Neural crest cell (in vitro differentiated cells): Measurements from ENCODE around the gene RS1. TPM values are rescaled to one million over a fixed set of nuclear protein-coding genes. Genes with fewer than 3 reads are reported as not detected.

ENCODE experiments used
- DNase-seq: peaks from one replicate; pipeline ENCODE4 v3.0.0; 2021; ENCODE audit warnings: low read depth, mixed read lengths, low spot score
- H3K27ac Mint-ChIP-seq: one replicate; pipeline ENCODE4 v1.8.0; 2021; ENCODE audit warnings: mild to moderate bottlenecking, mixed read lengths; ENCODE audit not compliant: unreplicated experiment
- H3K27me3 Mint-ChIP-seq: 2 replicates; pipeline ENCODE4 v1.8.0; 2021; ENCODE audit warnings: low read depth, mild to moderate bottlenecking, mixed read lengths
- H3K36me3 Mint-ChIP-seq: 2 replicates; pipeline ENCODE4 v1.8.0; 2021; ENCODE audit warnings: low read depth, mild to moderate bottlenecking, mixed read lengths
- H3K4me1 Mint-ChIP-seq: 2 replicates; pipeline ENCODE4 v1.8.0; 2021; ENCODE audit warnings: mixed read lengths
- H3K4me3 Mint-ChIP-seq: one replicate; pipeline ENCODE4 v1.8.0; 2021; ENCODE audit warnings: mild to moderate bottlenecking, mixed read lengths
- H3K9me3 Mint-ChIP-seq: 2 replicates; pipeline ENCODE4 v1.8.0; 2021; ENCODE audit warnings: mixed read lengths
- total RNA-seq: library from RNA; stranded (reverse); gene quantifications from 2 replicates; pipeline ENCODE4 v1.2.1, GENCODE V29; 2021
- TF ChIP-seq, protein P1 (sequence below): fragments of 200-600 bp; sonication (generic); conservative IDR thresholded peaks from 2 replicates; pipeline ENCODE4 v1.5.0; 2021; ENCODE audit warnings: antibody characterized with exemption, mild to moderate bottlenecking

Gene RS1
- total RNA-seq, 1 donor from 2014 or later = not detected

- Mint-ChIP-seq H3K9me3 (peaks cover 2% of the 10 kb centered on the region), H3K4me1 (peaks cover 3% of the 10 kb centered on the region), H3K27me3 (no peaks in the 10 kb centered on the region), H3K27ac (no peak overlapping the region), H3K36me3 (no peaks in the 10 kb centered on the region), H3K4me3 (no peak overlapping the region)
- TF ChIP-seq, protein P1, sequence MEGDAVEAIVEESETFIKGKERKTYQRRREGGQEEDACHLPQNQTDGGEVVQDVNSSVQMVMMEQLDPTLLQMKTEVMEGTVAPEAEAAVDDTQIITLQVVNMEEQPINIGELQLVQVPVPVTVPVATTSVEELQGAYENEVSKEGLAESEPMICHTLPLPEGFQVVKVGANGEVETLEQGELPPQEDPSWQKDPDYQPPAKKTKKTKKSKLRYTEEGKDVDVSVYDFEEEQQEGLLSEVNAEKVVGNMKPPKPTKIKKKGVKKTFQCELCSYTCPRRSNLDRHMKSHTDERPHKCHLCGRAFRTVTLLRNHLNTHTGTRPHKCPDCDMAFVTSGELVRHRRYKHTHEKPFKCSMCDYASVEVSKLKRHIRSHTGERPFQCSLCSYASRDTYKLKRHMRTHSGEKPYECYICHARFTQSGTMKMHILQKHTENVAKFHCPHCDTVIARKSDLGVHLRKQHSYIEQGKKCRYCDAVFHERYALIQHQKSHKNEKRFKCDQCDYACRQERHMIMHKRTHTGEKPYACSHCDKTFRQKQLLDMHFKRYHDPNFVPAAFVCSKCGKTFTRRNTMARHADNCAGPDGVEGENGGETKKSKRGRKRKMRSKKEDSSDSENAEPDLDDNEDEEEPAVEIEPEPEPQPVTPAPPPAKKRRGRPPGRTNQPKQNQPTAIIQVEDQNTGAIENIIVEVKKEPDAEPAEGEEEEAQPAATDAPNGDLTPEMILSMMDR = no peak
- no peak for DNase-seq
Observed at GRCh38 chrX:18702362-18703195, 30.7 kb upstream of the RS1 start.

- no peaks in the 10 kb centered on the region for H3K36me3 Mint-ChIP-seq
- no peak overlapping the region for H3K27ac Mint-ChIP-seq
- no peaks in the 10 kb centered on the region for H3K27me3 Mint-ChIP-seq
- TF ChIP-seq, protein P1 = no peak
- no peak for DNase-seq
- peaks cover 3% of the 10 kb centered on the region for H3K4me1 Mint-ChIP-seq
- no peak overlapping the region for H3K4me3 Mint-ChIP-seq
- peaks cover 2% of the 10 kb centered on the region for H3K9me3 Mint-ChIP-seq
Observed at GRCh38 chrX:18701621-18702361, 29.9 kb upstream of the RS1 start.

DNA sequence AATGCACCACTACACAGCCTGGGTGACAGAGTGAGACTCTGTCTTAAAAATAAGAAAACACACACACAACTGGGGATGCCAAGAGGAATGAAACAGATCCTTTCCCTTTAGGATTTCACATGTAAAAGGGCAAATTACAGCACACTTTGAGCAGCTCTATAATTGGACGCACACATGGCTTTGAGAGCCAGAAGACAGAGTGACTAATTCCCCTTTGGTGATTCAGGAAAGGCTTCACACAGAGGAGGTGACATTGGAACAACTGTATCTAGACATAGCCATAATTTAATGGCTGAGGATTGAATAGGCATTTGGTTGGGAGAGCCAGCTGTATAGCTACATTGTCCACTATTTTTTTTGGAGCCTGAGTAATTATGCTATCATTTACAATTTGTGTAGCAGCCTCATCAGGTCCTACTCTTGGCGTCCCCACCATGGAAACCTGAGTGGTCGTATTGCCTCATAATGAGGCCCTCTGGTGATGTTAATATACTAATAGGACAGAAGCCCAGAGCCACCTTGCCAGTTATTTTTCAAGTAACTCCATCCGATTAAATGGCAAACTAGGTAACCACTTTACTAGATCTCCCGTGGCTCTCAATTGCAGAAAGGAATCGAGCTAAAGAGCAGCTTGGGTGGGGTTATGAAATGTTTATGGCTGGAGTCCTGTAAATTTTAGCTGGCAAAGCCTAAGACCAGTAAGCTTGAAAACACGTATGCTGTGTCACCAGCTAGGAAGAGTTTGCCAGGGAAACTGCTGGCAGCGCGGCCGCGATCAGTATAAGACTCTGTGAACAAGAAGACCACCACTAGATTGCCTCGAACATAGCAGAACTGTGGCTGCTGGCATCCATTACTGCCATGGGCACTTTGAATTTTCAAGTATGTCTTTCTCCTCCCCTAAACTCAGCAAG lies 27.1 kb upstream of the RS1 start:
- H3K27me3 Mint-ChIP-seq = no peaks in the 10 kb centered on the region
- no peak overlapping the region for H3K4me3 Mint-ChIP-seq
- H3K36me3 Mint-ChIP-seq = no peaks in the 10 kb centered on the region
- no peak for DNase-seq
- H3K9me3 Mint-ChIP-seq = peaks cover 6% of the 10 kb centered on the region
- TF ChIP-seq, protein P1 = no peak
- H3K27ac Mint-ChIP-seq = no peak overlapping the region
- H3K4me1 Mint-ChIP-seq = peaks cover 3% of the 10 kb centered on the region

GRCh38 chrX:18696653-18697052 lies 24.7 kb upstream of the RS1 start:
- no peak for DNase-seq
- H3K27ac Mint-ChIP-seq = no peak overlapping the region
- no peaks in the 10 kb centered on the region for H3K36me3 Mint-ChIP-seq
- TF ChIP-seq, protein P1 = no peak
- H3K9me3 Mint-ChIP-seq = peaks cover 9% of the 10 kb centered on the region
- peaks cover 3% of the 10 kb centered on the region for H3K4me1 Mint-ChIP-seq
- H3K27me3 Mint-ChIP-seq = peaks cover 7% of the 10 kb centered on the region
- H3K4me3 Mint-ChIP-seq = no peak overlapping the region

DNA sequence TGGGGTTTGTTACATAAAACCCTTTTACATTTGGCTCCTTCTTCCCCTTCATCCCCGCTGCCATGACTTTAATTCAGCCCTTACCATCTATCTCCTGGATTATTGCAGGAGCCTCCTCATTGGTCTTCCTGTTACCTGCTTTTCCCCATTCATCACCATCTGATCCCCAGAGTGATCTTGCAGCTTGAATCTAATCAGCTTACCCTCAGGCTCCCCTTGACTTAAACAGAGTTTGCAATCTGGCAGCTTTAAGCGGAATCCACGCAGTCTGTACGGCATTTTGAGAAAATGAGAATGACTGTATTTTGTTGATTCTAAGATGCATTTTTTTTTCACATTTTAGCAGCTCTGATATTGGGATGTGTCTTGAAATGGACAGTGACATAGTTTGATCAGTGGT lies 20.6 kb upstream of the RS1 start:
- no peaks in the 10 kb centered on the region for H3K4me1 Mint-ChIP-seq
- peaks cover 7% of the 10 kb centered on the region for H3K27me3 Mint-ChIP-seq
- H3K4me3 Mint-ChIP-seq = no peak overlapping the region
- TF ChIP-seq, protein P1 = no peak
- H3K27ac Mint-ChIP-seq = no peak overlapping the region
- H3K9me3 Mint-ChIP-seq = peaks cover 7% of the 10 kb centered on the region
- H3K36me3 Mint-ChIP-seq = no peaks in the 10 kb centered on the region
- no peak for DNase-seq
